GM21529 (cell line): ENCODE data around the gene S100A9.

Source experiments
- ATAC-seq: cut with Tn5 transposase; IDR thresholded peaks from one replicate; pipeline ENCODE4 v1.9.1; 2021; ENCODE audit not compliant: unreplicated experiment

Gene S100A9

DNA sequence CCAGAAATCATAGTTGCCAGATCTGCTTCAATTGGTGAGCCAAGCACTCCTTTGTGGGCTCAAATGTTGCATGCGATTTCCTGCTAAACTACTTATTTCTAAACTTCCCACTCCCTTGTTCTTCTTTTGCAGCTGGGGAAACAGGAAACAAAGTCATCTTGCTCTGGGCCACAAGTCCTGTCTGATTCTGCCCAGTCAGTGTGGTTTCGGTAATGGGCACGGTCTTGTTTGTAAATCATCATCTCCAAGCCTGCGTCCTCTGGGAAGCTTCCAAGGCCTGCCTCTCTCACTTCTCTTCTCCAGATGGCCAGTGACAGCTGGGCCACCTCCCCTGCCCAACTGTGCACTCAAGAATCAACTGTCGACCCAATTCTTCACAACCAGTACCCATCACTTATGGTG lies 28.8 kb downstream of the S100A9 start:
- no peak for ATAC-seq

DNA sequence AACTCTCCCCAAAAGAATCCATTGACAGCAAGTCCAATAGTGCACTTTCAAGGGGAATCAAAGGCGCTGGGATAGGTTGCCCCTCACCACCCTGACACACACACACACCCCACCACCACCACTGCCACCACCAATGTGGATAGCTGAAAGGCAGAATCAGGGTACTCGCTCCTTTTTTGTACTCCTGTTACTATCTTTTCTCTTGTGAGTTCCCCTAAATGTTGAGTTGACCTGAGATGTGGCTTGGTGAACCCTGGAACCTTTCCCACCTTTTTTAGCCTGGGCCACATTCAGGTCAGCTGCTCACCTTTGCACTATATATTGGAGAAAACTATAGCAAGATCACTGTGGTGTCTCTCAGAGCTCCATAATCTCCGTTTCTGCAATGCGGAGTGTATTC lies 29.3 kb downstream of the S100A9 start:
- ATAC-seq = no peak

DNA sequence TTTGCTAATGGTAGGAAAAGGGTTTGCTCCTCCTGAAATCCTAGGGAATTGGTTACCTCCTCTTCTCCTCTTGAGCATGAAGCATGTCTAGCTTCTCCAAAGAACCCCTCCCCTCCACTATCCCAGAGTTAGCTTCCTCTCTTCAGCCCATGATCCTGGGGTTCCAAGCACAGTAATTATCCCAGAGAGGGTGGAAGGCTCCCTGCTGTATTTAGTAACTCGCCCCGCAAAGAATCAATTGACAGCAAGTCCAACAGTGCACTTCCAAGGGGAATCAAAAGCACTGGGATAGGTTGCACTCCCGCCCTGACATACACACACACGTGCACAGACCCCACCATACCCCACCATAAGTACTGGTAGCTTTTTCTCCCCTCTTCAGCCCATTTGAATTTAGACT lies 30.1 kb downstream of the S100A9 start:
- ATAC-seq = no peak

DNA sequence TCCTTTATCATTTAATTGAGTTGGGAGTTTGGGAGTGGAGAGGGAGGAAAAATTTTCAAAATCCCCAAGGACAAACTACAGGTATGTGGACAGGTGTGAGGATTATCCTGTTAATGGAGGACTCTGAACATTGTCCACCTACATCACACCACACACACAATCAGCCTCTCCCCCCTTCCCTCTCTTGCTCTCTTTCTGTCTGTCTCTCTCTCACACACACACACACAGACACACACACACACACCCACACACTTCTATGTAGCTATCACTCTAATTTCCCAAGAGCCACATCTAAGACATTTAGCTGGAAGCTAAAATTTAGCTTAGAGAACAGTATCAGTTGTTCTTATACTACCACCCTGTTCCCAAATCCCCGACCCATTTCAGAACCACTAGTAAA lies 31.7 kb downstream of the S100A9 start:
- no peak for ATAC-seq

DNA sequence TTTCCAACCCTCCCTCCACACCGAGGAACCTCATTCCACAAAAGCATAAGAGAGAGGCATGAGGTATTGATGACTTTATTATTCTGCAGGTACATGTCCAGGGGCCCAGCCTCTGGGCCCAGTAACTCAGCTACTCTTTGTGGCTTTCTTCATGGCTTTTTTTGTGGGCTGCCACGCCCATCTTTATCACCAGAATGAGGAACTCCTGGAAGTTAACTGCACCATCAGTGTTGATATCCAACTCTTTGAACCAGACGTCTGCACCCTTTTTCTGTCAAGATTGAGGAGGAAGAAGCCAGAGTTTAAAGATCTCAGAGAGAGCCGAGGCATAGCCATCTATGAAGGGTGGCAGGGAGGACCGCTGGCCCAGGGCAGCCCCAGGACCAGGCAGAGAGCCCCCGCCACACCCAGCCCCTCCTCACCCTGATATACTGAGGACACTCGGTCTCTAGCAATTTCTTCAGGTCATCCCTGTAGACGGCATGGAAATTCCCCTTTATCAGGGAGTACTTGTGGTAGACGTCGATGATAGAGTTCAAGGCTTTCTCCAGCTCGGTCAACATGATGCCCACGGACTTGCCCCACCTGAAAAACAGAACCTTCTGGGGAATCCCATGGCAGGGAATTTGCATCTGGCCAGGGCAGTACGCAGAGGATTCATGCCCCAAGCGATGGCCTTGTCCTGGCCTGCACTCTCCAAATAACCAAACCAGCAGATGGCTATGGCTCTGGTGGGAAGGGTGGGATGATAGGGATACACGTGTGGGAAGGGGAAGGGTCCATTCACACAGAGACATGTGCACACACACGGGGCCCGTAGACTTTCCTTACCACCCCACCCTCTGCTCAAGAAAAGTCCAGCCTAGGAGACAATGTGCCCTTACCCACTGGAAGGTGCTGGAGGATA lies 32.6 kb downstream of the S100A9 start:
- ATAC-seq = no peak

DNA sequence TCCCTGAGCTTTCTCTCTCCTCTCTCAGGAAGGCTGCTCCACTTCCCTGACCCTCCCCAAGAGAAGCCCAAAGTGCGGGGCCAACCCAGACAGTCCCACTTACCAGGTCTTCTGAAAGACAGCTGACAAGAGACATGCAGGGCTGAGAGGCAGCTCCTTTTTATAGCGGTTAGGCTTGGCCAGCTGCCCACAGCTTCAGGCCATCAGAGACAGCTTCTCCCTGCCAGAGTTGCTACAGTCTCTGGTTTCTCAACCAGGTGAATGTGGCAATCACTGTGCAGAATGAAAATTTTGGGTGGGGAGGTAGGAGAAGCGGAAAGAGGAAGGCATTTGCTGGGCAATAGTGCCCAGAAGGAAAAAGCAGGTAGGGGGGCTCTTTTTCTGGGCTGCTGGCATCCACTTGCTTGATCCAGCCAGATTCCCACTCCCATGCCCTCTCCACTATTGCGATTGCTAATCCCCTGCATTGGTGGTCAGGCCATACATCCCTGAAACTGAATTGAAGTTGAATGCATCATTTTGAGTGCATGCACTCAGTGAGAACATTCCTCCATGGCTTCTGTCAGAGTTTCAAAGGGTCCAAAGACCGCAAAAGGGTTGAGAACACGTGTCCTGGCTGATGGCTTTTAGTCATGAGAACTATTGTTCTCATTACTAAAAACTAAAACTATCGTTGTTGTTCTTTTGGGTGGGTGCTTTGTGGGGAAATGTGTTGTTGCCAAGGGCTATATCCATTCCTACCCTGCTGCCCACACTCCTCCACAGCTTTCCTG lies 33.5 kb downstream of the S100A9 start, which contains the start of gene S100A8:
TSS of gene S100A8 (minus strand) at position 136 of the 773 bp plus-strand sequence. CDS start 538 bp downstream, outside the sequence.
- no peak for ATAC-seq

DNA sequence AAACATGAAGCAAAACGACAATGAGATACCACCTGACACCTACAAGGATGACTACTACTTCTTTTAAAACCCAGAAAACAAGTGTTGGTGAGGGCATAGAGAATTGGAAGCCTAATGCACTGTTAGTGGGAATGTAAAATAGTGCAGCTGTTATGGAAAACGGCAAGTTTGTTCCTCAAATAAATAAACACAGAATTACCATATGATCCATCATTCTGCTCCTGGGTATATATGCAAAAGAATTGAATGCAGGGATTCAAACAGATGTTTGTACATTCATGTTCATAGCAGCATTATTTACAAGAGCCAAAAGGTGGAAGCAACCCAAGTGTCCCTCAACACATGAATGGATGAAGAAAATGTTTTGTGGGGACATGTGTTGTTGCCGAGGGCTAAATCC lies 34.6 kb downstream of the S100A9 start:
- ATAC-seq = no peak

DNA sequence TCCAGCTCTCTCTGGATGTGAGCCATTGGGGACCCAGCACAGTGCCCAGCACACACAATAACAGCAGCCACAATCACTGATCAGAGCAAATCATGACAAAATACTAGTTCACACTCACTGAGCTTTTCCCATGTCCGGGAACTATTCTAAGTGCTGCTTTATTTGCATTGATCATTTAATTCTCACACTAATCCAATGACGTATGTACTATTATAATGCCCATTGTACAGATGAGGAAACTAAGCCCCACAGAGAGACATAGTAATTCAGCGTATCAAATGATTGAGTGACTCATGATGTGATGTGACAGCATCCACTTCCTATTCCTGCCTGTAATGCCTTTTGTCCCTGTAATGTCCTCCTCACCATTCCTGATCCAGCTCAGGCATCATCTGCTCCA lies 35.2 kb downstream of the S100A9 start:
- no peak for ATAC-seq

DNA sequence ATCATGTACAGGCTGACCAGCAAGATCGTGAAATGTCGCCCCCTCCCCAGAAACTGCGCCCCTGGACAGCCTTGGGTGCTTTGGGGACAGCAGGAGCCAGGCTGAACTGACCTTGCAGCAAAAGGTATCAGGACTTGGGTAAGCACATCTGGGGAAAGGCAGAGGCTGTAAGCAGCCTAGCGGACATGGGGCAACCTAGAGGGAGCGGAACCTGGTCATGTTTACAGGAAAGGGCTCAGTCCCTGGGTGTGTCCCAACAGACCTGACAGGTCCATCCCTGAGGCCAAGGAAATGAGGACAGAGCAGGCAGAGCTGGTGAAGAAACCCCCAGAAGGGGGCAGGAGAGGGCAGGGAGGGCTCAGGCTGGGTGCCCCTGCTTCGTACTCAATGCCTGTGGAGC lies 36.3 kb downstream of the S100A9 start:
- no peak for ATAC-seq

DNA sequence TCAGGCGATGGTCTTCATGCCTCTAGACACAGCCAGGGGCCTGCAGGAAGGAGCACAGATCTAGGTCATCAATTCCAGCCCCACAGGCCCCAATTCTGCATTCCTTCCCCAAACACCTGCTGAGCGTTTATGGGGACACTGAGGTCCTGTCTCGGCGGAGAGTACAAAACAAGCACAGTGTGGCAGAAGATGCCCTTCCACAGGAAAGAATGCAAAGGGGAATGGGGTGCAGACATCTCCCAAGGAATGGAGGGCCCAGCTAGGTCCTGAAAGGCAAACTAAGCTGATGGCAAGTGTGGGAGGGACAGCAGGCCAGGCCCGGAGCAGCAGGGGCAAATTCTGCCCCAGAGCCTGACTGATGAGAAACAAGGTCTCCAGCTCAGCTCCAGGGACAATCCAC lies 36.7 kb downstream of the S100A9 start:
- ATAC-seq = no peak

DNA sequence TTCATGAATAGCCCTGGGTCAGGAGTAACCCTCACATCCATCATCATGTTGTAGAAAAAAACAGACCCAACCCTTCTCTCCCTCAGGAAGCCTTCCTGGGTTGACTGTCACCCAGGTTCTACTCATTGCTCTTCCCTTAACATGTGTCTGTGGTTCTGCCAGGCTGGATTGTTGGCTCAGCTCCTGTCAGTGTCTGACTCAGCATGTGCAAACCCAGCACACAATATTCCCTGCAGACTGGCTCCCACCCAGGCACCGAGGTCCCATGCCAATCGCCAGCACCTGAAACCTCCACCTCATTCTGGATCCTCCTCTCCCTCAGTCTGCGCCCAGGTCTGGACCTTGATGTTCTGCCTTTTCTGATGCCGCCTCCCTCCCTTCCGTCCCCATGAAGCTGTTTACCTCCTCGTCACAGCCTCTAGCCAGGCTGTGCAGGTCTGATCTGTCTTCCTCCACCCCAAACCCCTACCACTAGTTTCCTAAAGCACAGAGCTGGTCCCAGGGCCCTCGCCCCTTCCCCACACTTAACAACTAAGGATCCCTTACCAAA lies 37.6 kb downstream of the S100A9 start:
- no peak for ATAC-seq

DNA sequence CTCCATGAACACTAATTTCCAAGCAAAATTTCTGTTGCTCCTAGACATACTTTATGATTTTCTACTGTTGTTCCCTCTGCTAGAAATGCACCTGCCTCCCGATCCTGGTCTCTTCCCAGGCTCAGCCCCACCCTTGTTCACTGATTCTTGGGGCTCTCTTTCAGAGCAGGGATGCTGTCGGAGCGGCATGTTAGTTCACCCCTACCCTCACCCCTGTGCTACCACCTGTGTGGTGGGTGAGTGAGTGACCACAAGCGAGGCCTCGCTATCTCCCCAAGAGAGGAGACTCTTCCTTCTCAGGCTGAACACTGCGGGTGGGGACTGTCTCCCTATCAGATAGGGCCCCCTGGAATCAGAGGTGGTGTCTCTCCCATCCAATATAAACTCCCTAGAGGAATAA lies 38.1 kb downstream of the S100A9 start:
- no peak for ATAC-seq

DNA sequence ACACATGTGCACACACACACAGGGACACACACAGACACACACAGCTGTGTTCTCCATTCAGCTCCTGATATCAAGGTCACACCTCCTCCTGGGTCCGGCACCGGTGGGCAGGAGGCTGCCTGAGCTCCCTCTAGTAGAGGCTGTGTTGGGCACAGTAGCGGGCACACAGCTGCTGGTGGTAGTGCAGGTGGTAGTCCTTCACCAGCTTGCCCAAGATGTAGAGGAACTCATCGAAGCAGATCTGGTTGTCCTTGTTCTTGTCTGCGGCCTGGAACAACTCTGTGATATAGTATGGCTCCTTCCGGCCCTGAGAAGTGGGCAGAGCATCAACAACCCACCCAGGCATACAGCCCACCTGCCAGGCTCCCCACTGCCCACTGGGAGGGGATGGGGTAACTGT lies 38.8 kb downstream of the S100A9 start:
- no peak for ATAC-seq

DNA sequence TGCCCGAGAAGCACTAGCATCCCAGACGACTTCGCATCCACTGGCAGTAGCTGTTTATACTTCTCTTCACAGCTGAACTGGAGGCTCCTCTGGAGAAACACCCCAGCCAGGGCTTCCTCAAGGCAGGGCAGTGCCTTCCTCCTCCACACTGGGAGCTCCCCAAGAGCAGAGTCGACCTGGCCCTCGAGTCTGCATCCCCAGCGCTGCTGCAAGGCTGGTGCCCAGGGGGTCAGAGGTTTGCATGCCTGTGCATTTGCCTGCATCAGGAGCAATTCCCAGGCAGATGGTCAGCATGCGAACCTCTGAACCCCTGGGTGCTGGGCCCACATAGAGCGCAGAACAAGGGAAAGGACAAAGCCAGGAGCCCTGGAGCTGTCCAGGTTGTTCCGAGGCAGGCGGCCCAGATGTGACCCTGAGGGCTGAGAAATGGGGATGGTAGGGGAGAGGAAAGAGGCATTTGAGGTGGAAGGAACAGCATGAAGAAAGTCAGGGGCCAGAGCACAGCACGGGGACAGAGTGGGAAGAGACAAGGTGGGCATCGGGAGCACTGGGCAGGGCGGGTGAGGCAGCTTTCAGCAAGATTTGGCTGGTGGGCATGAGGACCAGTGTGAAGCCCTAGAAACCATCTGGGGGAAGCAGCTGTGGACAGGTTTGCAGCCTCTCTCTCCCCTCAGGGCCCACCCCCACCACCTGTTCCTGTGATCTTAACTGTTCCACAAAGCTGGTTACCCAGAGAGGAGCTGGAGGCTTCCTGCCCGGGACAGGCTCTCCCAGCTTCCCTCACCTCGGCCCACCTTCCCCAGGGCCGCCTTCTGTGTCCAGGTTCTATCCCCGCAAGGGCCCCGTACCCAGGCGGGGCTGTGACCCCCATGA lies 39.6 kb downstream of the S100A9 start:
- ATAC-seq = no peak

DNA sequence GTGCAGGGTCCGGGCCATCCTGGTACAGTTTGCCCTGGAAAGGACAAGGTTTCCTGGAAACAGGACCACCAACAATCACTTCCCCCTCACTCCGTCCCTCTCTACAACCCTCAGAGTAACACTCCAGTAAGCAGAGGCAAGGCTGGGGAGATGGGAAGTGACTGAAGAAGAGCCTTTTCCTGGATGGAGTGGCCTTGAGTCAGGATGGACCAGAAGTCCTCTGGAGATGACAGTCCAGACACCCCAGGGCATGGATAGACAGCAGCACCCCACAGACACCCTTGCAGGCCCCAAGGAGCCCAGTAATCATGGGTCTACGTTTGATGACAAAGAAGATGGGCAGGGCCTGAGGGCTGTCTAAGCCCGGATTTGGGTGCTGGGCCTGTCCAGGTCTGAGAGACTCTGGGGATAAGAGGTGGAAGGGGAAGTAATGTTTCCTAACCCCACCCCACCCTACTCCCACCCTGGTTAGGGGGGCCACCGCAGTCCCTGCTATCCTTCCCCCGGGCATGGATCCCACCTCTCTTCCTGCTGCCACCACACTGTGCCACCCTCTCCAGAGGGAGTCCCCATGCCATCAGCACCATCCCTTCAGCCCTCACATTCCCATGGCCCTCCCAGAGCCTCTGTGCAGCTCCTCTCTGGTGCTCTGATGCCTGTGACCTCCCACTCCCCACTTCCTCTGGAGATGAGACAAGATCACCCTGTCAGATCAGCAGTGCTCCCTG lies 40.4 kb downstream of the S100A9 start:
- no peak for ATAC-seq

DNA sequence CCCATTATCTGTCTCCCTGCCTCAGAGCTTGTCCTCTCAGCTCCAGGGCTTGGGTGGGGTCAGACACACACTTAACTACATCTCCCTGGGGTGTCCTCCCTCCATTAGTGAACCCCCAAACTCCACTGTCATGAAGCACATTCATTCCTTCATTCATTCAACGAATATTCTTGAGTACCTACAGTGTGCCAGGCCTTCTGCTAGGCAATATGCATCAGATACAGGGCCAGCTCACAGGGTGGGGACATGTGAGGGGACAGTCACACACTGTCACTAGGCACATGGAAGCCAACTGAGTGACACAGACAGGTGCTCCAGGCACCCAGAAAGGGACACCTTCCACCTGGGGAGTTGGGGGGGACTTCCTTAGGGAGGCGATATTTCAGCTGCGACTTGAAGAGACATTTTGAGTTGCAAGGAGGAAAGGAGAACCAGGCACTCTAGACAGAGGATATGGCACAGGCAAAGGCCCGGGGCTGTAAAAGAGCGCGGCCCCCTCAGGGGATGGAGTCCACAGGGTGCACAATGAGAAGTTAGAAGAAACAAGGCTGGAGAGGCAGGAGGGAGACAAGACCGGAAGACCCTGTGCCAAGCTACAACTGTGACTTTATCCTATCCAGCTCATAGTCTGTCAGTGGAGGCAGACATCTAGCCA lies 41.9 kb downstream of the S100A9 start:
- ATAC-seq = no peak

DNA sequence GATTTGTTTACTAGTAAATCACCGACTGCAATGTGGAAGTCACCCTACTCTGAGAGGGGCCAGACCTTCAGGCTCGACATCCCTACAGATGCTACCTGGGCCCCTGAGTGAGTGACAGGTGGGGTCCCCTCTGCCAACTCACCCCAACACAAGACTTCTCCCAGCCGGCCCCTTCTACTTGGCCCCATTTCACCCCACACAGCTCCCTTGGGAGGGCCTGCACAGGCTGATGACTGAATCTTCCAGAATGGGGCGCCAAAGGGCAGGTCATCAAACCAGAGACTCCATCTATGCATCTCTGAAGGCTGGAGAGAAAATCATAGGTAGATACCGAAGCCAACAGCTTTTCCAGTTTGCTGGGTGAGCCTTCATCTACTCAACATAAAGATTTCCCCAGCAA lies 42.6 kb downstream of the S100A9 start:
- ATAC-seq = no peak

DNA sequence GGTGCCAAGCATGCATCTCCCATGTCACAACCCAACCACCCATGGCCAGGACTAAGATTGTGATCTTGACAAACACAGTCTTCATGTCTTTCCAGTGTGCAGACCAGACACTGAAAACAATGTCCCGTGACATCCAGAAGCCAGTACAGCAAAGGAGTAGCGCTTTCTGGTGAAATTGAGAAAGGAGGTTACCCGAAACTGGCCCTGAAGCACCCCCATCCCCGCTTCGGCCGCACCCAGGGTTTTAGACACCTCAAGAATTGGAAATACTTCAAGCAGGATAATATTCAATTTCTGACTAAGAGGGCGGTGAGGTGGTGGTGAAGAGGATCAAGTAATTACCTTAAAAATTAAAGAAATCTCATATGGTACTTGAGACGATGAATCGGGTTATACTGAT lies 43.8 kb downstream of the S100A9 start:
- ATAC-seq = no peak

DNA sequence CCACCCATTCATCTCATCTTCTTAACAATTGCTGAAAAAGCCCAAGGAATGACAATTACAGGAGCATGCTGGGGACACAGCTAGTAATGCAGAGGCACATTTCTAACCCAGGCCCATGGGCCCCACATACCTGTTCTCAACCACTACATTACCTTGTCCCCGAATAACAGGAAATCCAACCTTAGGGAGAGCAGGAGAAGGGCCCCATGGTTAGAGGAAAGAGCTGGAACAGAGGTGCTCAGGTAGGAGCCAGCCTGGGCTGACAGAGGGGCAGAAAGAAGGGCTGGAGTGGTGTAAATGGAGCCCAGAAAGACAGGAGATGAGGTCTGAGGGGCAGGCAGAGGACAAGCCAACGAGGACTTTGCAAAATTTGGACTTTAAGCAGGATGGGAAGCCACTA lies 44.6 kb downstream of the S100A9 start:
- no peak for ATAC-seq
